Vagina (tissue), 2 donors: ENCODE results near the gene HIPK2.

ENCODE experiments used
- POLR2A ChIP-seq, 2 donors: fragments of 450-650 bp; IDR thresholded peaks; one replicate each; pipeline ENCODE4 v1.6.1; 2017; ENCODE audit warnings: antibody characterized with exemption in 2 of 2, mild to moderate bottlenecking in 2 of 2, moderate library complexity in 2 of 2
- POLR2AphosphoS5 ChIP-seq, 2 donors: sonication (generic); formaldehyde crosslinking; IDR thresholded peaks; one replicate each; pipeline ENCODE4 v1.9.0; 2017; ENCODE audit warnings: antibody characterized with exemption in 2 of 2, mild to moderate bottlenecking in 2 of 2, low read depth in 1 of 2; ENCODE audit not compliant: insufficient read depth in 1 of 2
- TF ChIP-seq, protein P1 (sequence below), 3 experiments: fragments of 450-650 bp in 2 of 3; fragments of 200-600 bp in 1 of 3; sonication (generic) in 1 of 3; IDR thresholded peaks; one replicate each; pipeline ENCODE4 v1.5.1; 2017 to 2019; ENCODE audit warnings: antibody characterized with exemption in 3 of 3, mild to moderate bottlenecking in 2 of 3, moderate library complexity in 2 of 3

DNA sequence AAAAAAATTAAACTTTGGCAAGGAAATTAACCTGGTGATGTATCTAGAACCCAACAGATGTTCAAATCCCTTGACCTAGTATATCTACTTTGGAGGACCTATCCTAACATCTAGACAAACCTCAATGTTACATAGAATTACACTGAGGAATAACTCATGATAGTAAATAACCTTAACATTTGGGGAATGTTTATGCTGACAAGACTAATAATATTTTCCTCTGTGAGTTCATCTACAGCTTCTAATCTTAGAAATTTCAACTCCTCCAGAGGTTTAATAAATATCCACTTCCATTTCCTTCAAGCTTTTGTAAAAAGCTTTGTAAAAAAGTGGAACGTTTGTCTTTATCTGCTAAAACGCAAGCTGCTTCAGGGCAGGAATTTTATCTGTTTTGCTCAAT is 12.7 kb downstream of the HIPK2 start:
- TF ChIP-seq, protein P1, sequence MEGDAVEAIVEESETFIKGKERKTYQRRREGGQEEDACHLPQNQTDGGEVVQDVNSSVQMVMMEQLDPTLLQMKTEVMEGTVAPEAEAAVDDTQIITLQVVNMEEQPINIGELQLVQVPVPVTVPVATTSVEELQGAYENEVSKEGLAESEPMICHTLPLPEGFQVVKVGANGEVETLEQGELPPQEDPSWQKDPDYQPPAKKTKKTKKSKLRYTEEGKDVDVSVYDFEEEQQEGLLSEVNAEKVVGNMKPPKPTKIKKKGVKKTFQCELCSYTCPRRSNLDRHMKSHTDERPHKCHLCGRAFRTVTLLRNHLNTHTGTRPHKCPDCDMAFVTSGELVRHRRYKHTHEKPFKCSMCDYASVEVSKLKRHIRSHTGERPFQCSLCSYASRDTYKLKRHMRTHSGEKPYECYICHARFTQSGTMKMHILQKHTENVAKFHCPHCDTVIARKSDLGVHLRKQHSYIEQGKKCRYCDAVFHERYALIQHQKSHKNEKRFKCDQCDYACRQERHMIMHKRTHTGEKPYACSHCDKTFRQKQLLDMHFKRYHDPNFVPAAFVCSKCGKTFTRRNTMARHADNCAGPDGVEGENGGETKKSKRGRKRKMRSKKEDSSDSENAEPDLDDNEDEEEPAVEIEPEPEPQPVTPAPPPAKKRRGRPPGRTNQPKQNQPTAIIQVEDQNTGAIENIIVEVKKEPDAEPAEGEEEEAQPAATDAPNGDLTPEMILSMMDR (IDR thresholded peaks at IDR 0.05): no peak
- TF ChIP-seq POLR2AphosphoS5 (IDR thresholded peaks at IDR 0.05; ENCODE audit: insufficient read depth in 1 of 2, low read depth in 1 of 2): no peak
- no peak for TF ChIP-seq POLR2A (IDR thresholded peaks at IDR 0.05)
